D721Med (cell line): ENCODE data around the gene LUZP1.

ENCODE experiments used
- DNase-seq: peaks from one replicate; pipeline ENCODE4 v3.0.0; 2011; ENCODE audit warnings: low spot score; ENCODE audit not compliant: insufficient read length
- FAIRE-seq: peaks from 2 replicates; lab custom pipeline; 2011; peaks lifted over from hg19 to GRCh38; lab: Jason Lieb, UNC
- CTCF ChIP-seq: IDR thresholded peaks from 2 replicates; pipeline ENCODE4 v1.5.1; 2012; ENCODE audit warnings: mild to moderate bottlenecking, control low read depth; ENCODE audit not compliant: insufficient read depth; ENCODE audit errors: missing control alignments

The LUZP1 gene

GRCh38 chr1:23099171-23099536, 69.5 kb downstream of the LUZP1 start:
- FAIRE-seq (no peak), DNase-seq (no peak)
- TF ChIP-seq CTCF, result no peak

DNA sequence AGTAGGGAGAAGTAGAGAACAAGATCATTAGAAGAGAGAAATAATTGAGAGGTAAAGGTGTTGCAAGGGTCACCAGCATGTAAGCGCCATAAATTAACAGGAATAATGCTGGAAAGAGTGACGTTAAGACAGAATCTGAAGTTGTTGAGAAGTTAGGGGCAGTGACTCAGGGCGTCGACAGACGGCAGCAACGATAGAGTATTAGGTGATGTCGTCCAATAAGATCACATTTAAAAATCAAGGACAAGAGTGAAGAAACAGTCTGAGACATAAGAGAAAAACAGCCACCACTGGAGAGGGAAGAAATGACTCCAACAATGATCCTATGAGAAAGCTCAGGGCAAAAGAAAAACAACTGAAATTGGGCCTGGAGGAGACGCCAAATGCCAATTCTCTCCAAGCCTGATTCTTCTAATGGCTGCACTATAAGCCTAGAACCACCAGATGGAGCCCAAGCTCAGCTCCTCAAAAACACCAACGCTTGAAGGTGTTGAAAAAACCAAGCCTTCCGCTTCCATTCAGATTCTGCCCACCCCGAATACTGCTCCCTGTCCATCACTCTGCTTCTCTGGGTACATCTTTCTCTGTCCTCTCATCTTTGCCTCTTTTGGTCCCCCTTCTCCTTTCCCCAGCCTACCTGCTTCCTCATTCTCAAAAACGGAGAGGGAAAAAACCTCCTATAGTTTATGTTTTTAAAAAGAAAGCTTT, 70.0 kb downstream of the LUZP1 start:
- TF ChIP-seq CTCF, result peak; percentile 93
- DNase-seq (no peak), FAIRE-seq (no peak)

GRCh38 chr1:23097316-23097715, 71.3 kb downstream of the LUZP1 start:
- DNase-seq (no peak), FAIRE-seq (no peak)
- TF ChIP-seq CTCF, result no peak

DNA sequence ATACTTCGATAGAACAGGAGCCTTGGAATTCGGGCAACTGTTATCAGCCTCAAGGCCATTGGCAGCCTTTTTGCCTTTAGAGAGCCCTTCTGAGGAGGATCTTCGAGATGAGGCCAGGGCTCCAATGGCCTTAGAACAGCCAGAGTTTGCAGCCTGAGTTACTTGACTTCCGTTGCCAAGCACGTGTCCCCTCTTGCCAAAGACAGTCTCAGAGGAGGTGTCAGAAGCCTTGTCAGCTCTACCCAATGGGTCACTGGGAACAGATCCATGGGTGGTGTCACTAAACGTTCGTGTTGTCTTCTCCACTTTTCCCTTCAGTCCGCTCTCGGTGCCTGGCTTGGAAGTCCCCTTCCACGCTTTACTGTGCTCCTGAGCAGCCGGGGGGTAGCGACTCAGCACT, 76.2 kb downstream of the LUZP1 start:
- no peak for TF ChIP-seq CTCF
- DNase-seq (no peak), FAIRE-seq (no peak)

- no peak for TF ChIP-seq CTCF
- FAIRE-seq (no peak), DNase-seq (no peak)
Observed at GRCh38 chr1:23091545-23091944, 77.1 kb downstream of the LUZP1 start.

DNA sequence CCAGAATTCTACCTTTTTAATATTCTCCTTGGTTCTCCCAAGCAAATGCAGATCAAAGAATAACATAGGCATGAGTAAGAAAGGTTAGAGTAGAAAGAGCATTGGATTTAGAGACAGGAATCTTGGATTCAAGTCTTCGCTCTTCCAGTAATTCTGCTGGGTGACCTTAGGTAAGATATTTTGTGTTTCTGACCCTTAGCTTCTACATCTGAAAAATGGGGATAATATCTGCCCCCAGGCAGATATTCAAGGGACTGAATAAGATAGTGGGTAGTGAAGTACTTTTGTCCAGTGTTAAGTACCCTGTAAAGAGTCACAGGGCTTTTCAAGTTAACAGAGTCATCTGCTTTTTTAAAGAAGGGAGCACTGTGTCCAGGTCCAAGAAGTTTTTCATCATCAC, 78.6 kb downstream of the LUZP1 start:
- DNase-seq (no peak), FAIRE-seq (no peak)
- no peak for TF ChIP-seq CTCF

- TF ChIP-seq CTCF, result no peak
Observed at GRCh38 chr1:23088027-23088426, 80.6 kb downstream of the LUZP1 start.

More at GRCh38 chr1:23088027-23088426, 80.6 kb downstream of the LUZP1 start:
- DNase-seq (no peak), FAIRE-seq (no peak)
